CD14-positive monocyte (primary cell): ENCODE data around the gene ACTRT3. TPM values are rescaled to one million over a fixed set of nuclear protein-coding genes. Genes with fewer than 3 reads are reported as not detected.

ENCODE experiments used
- DNase-seq, 3 donors: peaks; one replicate each; pipeline ENCODE4 v3.0.0-alpha.2; 2011 to 2022
- H2AFZ ChIP-seq: 2 replicates; pipeline ENCODE4 v1.6.0; 2012; ENCODE audit warnings: mild to moderate bottlenecking, low read depth, low read length, inconsistent platforms; ENCODE audit not compliant: insufficient read depth, poor library complexity, severe bottlenecking
- H3K27ac ChIP-seq, 2 donors: 1 replicate in 1 of 2; 2 replicates in 1 of 2; pipeline ENCODE4 v1.5.1; 2012 to 2013; ENCODE audit warnings: low read length in 2 of 2, control low read depth in 1 of 2, inconsistent platforms in 1 of 2, low read depth in 1 of 2, mild to moderate bottlenecking in 1 of 2
- H3K27me3 ChIP-seq, 2 donors: one replicate each; pipeline versions ENCODE4 v1.6.0 to v1.6.1; 2011 to 2013; ENCODE audit warnings: low read length in 2 of 2; ENCODE audit not compliant: control insufficient read depth in 2 of 2, insufficient read depth in 2 of 2
- H3K36me3 ChIP-seq, 2 donors: replicated peaks in 1 of 2; 1 replicate in 1 of 2; 2 replicates in 1 of 2; pipeline versions ENCODE4 v1.5.1 to v1.6.1; 2012 to 2013; ENCODE audit warnings: low read length in 2 of 2, control low read depth in 1 of 2, inconsistent platforms in 1 of 2, mild to moderate bottlenecking in 1 of 2; ENCODE audit not compliant: insufficient read depth in 2 of 2, control insufficient read depth in 1 of 2
- H3K4me1 ChIP-seq, 2 donors: 1 replicate in 1 of 2; 2 replicates in 1 of 2; pipeline versions ENCODE4 v1.5.1 to v1.6.1; 2012 to 2013; ENCODE audit warnings: low read length in 2 of 2, control low read depth in 1 of 2, inconsistent platforms in 1 of 2, mild to moderate bottlenecking in 1 of 2, moderate library complexity in 1 of 2; ENCODE audit not compliant: insufficient read depth in 2 of 2, control insufficient read depth in 1 of 2
- H3K4me2 ChIP-seq: replicated peaks from 2 replicates; pipeline ENCODE3; 2012; ENCODE audit warnings: low read length, moderate library complexity, mild to moderate bottlenecking; ENCODE audit not compliant: poor library complexity, severe bottlenecking; ENCODE audit errors: extremely low read depth
- H3K4me3 ChIP-seq, 3 experiments: fragments of 200-600 bp in 1 of 3; sonication (generic) in 1 of 3; replicated peaks in 1 of 3; 1 replicate in 2 of 3; 2 replicates in 1 of 3; pipeline ENCODE4 v1.5.1; 2011 to 2013; ENCODE audit warnings: low read length in 3 of 3, mild to moderate bottlenecking in 3 of 3, control low read depth in 2 of 3, low read depth in 2 of 3, inconsistent platforms in 1 of 3, moderate library complexity in 1 of 3
- H3K79me2 ChIP-seq: 2 replicates; pipeline ENCODE4 v1.6.0; 2012; ENCODE audit warnings: mild to moderate bottlenecking, control low read depth, inconsistent platforms, low read length, moderate library complexity; ENCODE audit not compliant: insufficient read depth
- H3K9ac ChIP-seq: 2 replicates; pipeline ENCODE4 v1.6.0; 2017; ENCODE audit warnings: low read length, mild to moderate bottlenecking; ENCODE audit not compliant: insufficient read depth, poor library complexity, severe bottlenecking
- H3K9me3 ChIP-seq, 2 donors: replicated peaks in 1 of 2; 1 replicate in 1 of 2; 2 replicates in 1 of 2; pipeline versions ENCODE4 v1.5.1 to v1.6.1; 2012 to 2013; ENCODE audit warnings: low read length in 2 of 2, control low read depth in 1 of 2; ENCODE audit not compliant: control insufficient read depth in 1 of 2, insufficient read depth in 1 of 2
- H4K20me1 ChIP-seq: 2 replicates; pipeline ENCODE4 v1.6.0; 2012; ENCODE audit warnings: mild to moderate bottlenecking, low read length, control low read depth, moderate library complexity; ENCODE audit not compliant: insufficient read depth
- H3K27ac Mint-ChIP-seq, 7 donors: one replicate each; pipeline ENCODE4 v1.8.0; 2020; ENCODE audit warnings: mild to moderate bottlenecking in 7 of 7, mixed read lengths in 7 of 7, moderate library complexity in 6 of 7, inconsistent platforms in 2 of 7
- H3K27me3 Mint-ChIP-seq, 3 donors: one replicate each; pipeline ENCODE4 v1.8.0; 2021 to 2022; ENCODE audit warnings: low read depth in 3 of 3, mild to moderate bottlenecking in 3 of 3, mixed read lengths in 3 of 3, moderate library complexity in 3 of 3, inconsistent platforms in 1 of 3
- H3K36me3 Mint-ChIP-seq, 2 donors: one replicate each; pipeline ENCODE4 v1.8.0; 2020; ENCODE audit warnings: mixed read lengths in 2 of 2, inconsistent platforms in 1 of 2, mild to moderate bottlenecking in 1 of 2
- H3K4me1 Mint-ChIP-seq: one replicate; pipeline ENCODE4 v1.8.0; 2020; ENCODE audit warnings: mild to moderate bottlenecking, mixed read lengths
- H3K4me3 Mint-ChIP-seq, 2 donors: one replicate each; pipeline ENCODE4 v1.8.0; 2020; ENCODE audit warnings: mild to moderate bottlenecking in 2 of 2, mixed read lengths in 2 of 2, moderate library complexity in 1 of 2
- H3K9me3 Mint-ChIP-seq, 7 donors: one replicate each; pipeline ENCODE4 v1.8.0; 2020 to 2022; ENCODE audit warnings: mixed read lengths in 7 of 7, mild to moderate bottlenecking in 6 of 7, moderate library complexity in 6 of 7, inconsistent platforms in 2 of 7
- CTCF ChIP-seq: fragments of 200-600 bp; IDR thresholded peaks from one replicate; pipeline ENCODE4 v1.8.0; 2022; ENCODE audit warnings: antibody characterized with exemption, mild to moderate bottlenecking
- WGBS: methylation state at CpG from one replicate; pipeline ENCODE4 v1.1.5; 2013; ENCODE audit warnings: missing lambda C conversion rate; ENCODE audit not compliant: insufficient coverage; 5-methylcytosine and 5-hydroxymethylcytosine counted together
- intact Hi-C, 2 donors: fragments of 100-400 bp; cut with micrococcal nuclease; formaldehyde crosslinking; loops; one replicate each; pipeline versions ENCODE4 v1.15.0 to v1.15.1; 2023
- polyA plus RNA-seq, 3 donors: library from polyadenylated mRNA; depleted of rRNA in 1 of 3; unstranded in 2 of 3; stranded (reverse) in 1 of 3; fragments of 300-500 nt in 2 of 3; fragments of >200 nt in 1 of 3; fragmentation: Illumina TruSeq in 2 of 3; gene quantifications; 1 replicate in 2 of 3; 2 replicates in 1 of 3; pipeline ENCODE4 v1.2.3, GENCODE V29; 2012 to 2021

Gene ACTRT3
- polyA plus RNA-seq, 3 donors = 0.03 to 0.08 TPM; not detected in 1

DNA sequence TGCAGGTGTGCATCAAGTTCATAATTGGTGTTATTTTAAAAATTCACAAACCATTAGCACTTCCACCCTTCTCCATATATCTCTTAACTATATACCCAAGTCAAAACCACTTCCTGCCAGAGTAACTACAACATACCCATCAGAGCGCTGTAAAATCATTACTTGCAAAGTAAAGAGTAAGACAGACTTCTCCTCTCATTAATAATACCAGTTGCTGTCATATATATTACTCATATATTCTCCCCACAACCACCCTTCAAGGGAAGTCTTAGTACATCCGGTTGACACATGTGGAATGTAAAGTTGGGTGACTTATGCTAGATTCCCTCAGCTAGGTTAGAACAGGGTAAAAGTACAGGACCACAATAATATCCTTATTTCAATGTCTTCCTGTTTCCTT is 10.1 kb downstream of the ACTRT3 start:
- intact Hi-C loops = no loop called here
- no CpG with 5 or more reads among the region's 2 CpGs for WGBS
- Mint-ChIP-seq H3K36me3 (no peaks in the 10 kb centered on the region), H3K27me3 (peaks cover 2 to 8% (median 2%) of the 10 kb centered on the region in 3 donors), H3K9me3 (peaks cover 0 to 8% (median 2%) of the 10 kb centered on the region in 7 donors), H3K27ac (no peak overlapping the region), H3K4me1 (peaks cover 13% of the 10 kb centered on the region), H3K4me3 (no peak overlapping the region)
- Histone ChIP-seq H3K4me3 (no peak overlapping the region), H3K9ac (no peak overlapping the region), H4K20me1 (no peaks in the 10 kb centered on the region), H3K27me3 (no peaks in the 10 kb centered on the region), H3K79me2 (no peaks in the 10 kb centered on the region), H3K27ac (no peak overlapping the region), H3K9me3 (no peaks in the 10 kb centered on the region), H3K4me2 (no peak overlapping the region), H3K4me1 (peaks cover 9 to 11% of the 10 kb centered on the region in 2 donors), H2AFZ (peak overlapping the region; percentile 6), H3K36me3 (no peaks in the 10 kb centered on the region)
- TF ChIP-seq CTCF = no peak
- peak in 1 of 3 donors; percentile 34 for DNase-seq

DNA sequence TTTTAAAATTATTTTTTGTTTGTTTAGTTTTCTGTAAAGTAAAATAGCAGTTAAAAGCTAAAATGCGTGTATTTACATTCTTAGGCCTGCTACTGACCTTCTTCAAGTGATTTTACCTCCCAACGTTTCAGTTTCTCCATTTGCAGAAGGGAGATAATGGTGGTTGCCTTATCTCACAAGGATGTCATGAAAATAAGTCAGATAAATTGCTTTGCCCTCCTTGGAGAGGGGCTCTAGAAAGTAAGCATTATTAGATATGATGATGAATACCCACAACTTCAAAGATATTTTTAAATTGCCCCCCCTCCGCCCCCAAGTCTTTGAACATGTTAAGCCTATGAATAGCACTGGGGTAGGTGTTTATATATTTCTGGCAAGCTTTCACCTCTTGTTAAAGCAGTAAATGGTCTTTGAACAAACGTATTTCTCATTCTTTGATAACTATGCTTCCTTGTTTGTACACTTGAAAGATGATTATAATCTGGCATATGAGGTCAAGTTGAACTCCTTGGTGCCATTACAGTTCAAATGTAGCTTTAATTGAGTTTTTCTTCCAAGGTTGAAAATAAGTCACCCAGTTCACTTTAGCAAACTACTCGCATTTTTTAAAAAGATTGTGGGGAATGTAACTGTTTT is 10.9 kb downstream of the ACTRT3 start:
- no peaks in the 10 kb centered on the region for H4K20me1 ChIP-seq

More for the DNA sequence above, 10.9 kb downstream of the ACTRT3 start:
- Mint-ChIP-seq H3K27me3 (peaks cover 2 to 10% (median 2%) of the 10 kb centered on the region in 3 donors), H3K27ac (no peak overlapping the region), H3K4me1 (peaks cover 8% of the 10 kb centered on the region), H3K9me3 (peaks cover under 1 to 8% (median 2%) of the 10 kb centered on the region in 7 donors), H3K4me3 (no peak overlapping the region), H3K36me3 (no peaks in the 10 kb centered on the region)
- intact Hi-C loops = no loop called here
- no peaks in the 10 kb centered on the region for H3K27me3 ChIP-seq
- H3K79me2 ChIP-seq = no peaks in the 10 kb centered on the region
- WGBS = no CpG with 5 or more reads among the region's 5 CpGs
- H3K9me3 ChIP-seq = no peaks in the 10 kb centered on the region
- no peak for TF ChIP-seq CTCF
- DNase-seq = no peak
- H3K27ac ChIP-seq = no peak overlapping the region
- H2AFZ ChIP-seq = peak overlapping the region; percentile 15
- no peak overlapping the region for H3K4me3 ChIP-seq
- peaks cover 4% of the 10 kb centered on the region in 2 donors for H3K4me1 ChIP-seq
- H3K9ac ChIP-seq = no peak overlapping the region
- no peaks in the 10 kb centered on the region for H3K36me3 ChIP-seq
- H3K4me2 ChIP-seq = no peak overlapping the region
